NCI-H1417 treated with DMSO at 0.1 percent for 48 hours (cell line): ENCODE results near the gene ASCL5.
A peak's percentile ranks its signal among the peaks of the same experiment; 100 is the strongest.

Experiments
- DNase-seq: peaks from one replicate; lab custom pipeline; 2025; lab: John Stamatoyannopoulos, UW

ASCL5 gene

DNA sequence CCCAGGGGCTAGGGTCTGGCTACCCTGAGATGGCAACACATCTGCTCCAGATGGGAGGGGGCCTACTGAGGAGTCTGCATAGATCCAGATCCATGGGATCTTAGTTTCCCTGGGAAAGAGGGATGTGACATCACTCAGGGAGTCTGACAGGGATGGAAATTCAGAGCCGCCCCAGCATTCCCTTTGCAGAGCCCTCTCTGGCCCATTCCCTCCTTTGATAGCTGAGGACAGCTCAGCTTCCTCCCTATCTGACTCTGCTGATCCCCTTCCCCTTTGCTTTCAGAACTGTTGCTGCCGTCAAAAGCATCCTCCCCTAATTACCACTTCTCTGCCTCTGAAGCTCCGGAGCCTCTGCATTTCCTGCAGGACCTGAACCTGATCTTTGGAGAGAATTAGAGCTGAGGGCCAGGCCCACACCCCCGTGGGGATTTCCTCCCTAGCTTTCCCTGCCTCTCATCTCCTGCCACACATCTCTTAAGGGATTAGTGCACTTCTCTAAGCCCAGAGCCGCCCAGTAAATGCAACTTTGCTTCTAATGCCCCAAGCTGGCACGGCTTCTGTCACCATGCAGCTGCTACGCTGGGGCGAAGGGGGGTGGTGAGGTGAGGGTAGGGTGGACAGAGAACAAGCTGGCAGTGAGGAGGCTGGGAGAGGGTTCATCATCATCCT lies 9.5 kb upstream of the ASCL5 start:
- DNase-seq, result no peak

DNA sequence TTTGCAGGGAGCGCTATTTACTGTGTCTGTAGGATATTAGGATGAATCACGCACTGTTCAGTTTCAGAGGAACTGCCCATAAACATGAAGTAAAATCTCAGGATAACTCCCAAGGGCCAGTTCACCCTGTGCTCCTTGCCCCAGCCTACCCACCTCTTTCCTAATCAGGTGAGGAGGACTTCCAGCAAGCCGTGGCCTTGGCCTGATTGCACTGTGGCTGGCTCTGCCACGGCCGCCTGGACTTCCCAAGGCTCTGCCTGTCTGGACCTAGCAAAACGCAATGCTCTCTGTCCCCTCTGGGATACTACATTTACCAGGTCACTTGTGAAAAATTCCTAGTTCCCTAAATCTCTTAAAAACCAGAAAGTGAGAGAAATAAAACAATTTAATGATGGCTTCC lies 7.4 kb upstream of the ASCL5 start:
- DNase-seq, result no peak

DNA sequence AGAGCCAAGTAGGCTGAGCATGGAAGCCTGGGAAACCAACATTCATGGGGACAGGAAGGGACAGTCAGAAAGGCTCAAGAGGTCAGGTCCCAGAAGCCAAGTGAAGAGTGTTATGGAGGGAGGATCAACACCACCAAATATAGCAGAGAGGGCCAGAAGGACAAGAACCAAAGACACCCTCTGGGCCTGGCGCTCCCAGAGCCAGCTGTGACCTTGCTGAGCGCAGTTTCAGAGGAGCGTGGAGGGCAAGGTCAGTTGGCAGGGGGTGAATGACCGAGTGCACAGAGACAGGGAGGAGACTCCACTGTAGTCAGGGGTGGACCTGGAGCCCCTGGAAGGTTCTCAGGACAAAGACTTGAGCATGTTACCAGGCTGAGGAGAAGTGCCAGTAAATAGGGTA lies 4.4 kb upstream of the ASCL5 start:
- no peak for DNase-seq

DNA sequence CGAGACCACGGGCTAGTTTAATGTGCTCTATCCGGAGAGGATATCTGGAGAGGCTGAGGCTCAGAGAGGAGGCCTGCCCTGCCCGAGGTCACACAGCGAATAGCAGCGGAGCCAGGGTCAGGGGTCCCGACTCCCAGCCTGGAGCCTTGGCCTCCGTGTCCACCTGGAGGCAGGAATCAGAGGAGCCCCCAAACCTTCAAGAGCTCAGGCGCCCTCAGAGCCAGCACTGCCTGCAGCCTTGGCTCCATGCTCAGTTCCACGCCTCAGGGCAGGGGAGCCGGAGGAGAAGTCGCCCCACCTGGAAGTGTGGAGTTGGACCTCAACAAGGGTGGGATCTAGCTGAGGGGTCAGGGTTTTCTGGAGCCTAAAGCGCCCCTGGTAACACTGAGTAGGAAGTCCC lies 2.0 kb upstream of the ASCL5 start:
- DNase-seq, result no peak

DNA sequence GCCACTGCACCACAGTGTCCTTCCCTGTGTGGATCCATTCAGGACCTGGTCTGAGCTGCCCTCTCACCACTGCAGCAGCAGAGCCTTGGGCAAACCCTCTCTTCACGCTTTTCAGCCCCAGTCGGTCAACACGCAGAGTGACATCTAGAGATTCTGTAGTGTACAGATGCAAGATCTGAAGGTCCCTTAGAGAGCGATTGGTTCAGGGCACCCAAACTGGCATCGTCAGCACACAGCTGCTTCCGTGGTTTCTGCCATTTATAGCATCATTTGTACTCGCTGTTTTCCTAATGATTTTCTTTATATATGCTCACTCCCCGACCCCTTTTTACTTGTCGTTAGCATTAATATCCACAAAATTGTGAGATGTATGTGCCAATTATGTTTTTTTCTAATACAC lies 1.5 kb upstream of the ASCL5 start:
- DNase-seq, result no peak

DNA sequence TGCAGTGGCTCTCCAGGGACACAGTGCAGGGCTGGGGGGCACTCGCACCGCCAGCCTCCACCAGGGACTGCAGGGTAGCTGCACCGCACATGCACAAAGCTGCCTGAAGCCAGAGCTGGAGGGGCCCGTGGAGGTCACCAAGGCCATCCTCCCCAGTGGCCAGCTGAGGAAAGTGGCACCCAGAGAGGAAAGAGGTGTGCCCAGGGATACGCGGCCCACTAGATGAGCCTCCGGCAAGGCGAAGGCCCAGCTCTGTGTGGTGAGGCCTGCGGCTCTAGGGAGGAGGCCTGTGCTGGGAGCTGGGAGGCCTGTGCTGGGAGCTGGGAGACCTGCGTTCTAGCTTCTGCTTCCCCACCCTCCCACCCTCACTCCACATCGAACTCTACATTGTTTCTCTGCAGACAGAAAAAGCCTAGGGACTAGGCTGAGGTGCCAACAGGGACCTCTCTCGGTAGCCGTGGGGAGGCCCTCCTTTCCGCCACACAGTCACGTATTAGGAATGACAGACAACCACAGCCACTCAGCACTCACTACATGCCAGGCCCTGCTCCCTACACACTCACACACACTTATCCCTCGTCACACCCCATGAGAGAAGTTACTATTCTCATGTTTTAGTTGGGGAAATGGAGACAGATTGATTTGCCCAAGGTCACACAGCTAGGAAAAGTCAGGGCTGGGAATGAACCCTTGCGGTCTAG lies 921 bp upstream of the ASCL5 start:
- no peak for DNase-seq

DNA sequence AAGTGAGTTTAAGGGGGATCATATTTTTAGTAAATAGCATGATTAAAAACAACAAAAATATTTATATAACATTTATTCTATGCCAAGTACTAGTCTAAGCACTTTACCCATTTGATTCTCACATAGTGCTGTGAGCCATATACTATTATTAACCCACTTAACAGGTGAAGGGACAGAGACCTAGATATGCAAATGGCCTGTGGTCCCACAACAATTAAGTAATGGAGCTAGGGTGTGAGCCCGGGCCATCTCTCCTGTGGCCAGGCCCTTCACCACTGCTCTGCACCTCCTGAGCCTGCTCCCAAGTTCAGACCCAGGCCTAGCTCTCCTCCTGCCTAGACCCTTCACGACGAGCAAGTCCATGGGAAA lies 537 bp downstream of the ASCL5 start:
- DNase-seq, result no peak

DNA sequence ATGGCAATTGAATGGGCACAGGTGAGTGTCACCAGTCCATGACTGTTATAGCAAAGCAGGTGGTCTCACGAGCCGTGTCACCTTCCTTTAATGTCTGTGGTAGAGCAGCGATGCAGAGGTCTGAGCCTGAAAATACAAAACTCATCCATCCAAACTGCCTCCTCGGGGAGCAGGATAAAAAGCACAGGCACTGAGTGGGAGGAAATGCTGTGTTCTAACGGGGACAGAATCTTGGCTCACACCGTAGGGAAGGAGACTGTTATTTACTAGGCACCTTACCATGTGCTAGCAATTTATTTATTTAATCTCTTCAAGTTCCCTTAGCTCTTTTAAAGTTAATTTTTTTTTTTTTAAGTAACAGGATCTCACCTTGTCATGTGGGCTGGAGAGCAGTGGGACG lies 1.2 kb downstream of the ASCL5 start:
- no peak for DNase-seq

DNA sequence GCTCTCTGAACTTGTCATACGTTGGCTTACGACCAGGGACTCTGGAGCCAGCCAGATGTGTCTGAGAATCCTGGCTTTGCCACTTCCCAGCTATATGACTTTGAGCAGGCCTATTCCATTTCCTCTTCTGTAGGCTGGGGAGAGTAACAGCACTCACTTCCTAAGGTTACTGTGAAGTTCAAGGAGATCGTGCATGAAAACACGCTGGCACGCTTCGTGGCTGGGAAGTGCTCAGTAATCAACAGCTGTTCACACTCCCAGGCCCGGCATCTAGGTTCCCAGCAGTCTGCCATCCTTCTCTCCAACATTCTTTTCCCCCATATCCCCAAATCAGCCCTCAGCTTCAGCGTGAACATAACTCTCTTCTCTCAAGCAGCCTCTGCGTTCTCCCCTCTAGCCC lies 2.0 kb downstream of the ASCL5 start:
- DNase-seq, result no peak

DNA sequence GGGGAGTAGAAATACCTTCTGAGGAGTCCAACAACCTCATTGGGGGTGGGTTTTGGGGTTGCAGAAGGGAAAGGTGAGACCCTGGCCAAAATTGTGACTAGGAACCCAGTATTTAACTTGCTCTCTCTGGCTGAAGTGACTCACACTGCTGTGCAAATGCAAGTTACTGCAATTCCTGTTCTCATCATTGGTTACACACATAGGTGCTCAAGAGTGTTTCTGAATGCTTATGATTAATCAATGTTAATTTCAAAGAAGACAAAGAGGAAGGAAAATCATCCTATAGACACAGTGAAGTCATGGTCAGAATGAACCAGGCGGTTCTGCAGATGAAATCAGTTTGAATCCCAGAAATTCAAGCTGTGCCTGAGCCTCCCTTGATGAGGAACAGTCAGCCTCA lies 3.1 kb downstream of the ASCL5 start:
- no peak for DNase-seq

DNA sequence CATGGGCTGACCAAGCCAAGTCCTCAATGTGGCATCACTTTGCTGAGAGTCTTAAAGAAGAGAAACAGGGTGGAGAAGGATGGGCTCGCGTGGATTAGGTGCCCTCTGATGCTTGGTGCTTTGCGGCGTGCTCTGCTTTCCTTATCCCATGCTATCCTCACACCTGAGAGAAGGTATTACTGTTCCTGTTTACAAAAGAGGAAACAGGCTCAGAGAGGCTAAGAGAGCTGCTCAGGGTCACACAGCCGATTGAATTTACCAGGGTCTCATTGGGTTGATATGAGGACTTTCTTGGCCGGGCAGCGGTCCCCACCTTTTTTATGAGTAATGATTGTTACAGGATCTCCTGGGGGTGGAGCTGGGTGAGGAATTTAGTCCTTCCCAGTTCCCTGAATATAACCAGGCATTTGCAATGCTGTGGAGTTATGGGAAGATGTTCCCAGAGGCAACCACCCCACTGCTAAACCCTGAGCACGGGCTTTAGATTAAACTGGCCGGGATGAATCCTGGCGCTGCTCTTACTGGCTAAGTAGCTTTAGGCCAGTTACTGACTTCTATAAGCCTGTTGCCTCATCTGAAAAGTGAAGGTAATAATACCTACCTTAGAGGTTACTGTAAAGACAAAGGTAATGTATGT lies 4.5 kb downstream of the ASCL5 start:
- DNase-seq, result no peak

DNA sequence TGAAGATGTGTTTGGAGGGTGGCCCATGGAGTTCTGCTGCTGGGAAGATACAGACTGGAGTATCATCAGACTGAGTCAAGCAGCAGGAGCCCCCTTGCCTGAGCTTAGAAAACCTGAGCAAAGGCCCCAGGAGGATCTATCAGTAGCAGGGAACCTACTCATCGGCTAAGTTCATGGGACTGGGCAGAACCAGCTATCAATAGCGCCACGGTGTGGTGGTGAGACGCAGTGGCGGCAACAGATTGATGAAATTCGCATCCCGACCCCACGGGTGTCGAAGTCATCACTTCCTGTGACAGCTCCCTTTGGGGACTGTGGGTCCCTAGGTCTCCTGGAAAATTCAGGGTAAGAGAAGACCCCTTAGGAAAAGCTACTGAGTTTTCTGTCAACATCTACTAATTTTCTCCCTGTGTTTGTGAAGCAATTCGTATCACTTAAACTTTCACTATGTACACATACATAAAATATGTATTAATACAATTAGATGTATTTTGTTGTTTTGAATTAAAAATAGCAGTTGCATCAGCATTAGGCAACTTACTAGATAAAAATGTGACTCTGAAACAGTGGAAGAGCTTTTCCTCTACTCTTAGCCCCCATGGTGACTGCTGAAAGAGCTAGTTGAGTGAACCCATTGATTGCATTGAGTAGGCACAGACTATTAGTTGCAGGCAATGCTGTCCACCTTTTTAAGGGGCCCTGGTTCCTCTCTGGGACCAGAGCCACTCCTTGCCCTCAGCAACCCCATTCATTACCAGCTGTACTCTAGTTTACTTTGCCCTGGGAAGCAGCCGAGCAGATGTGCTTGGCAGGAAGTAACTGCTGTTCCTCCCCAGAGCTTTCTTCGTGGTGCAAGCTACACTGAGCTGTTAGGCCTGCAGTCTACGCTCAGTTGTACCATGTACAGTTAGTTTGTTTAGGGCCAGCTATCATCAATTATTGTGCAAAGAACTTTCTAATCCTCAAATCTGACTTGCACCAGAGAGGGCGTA lies 7.5 kb downstream of the ASCL5 start:
- DNase-seq, result no peak

DNA sequence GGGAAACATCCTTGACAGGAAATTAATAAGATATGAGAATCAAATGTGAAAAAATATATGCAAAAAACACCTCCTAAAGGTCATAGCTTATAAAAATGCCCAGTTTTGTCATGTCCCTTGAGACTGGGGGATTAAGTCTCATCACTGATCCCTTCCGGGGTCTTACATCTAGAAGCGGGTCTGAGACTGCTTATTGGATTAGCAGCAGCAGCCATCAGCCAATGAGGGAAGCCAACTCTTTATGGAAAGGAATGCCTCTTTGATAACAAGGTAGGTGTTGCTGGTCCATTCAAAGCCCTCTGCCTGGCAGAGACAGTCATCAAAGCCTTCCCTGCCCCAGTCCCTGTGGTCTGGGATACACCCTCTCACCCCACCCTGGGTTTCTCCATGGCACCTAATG lies 10.9 kb downstream of the ASCL5 start:
- DNase-seq, result no peak

DNA sequence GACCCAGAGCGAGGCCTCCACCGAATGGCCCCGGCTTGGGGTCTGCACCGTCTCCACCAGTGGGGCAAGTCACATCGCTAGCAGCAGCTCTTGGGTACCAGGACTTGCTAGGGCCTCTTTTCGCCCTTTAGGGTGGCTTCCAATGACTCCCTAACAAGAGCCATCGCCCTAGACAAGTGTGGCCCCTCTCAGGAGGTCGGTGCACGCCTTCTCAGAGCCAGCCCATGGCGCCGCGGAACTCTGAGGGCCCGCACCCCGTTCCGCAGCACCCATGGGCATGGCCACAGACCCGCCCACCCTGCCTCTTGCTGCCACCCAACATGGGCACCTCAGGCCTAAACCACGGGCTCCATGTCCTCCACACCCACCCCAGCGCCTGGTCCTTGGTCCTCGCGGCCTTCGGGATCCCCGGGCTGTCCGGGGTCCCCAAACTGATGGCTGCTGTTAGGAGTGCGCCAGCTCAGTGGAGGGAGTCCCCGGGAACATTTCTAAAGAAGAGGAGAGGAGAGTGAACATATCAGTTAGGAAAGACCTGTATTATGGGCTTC lies 11.5 kb downstream of the ASCL5 start:
- no peak for DNase-seq

DNA sequence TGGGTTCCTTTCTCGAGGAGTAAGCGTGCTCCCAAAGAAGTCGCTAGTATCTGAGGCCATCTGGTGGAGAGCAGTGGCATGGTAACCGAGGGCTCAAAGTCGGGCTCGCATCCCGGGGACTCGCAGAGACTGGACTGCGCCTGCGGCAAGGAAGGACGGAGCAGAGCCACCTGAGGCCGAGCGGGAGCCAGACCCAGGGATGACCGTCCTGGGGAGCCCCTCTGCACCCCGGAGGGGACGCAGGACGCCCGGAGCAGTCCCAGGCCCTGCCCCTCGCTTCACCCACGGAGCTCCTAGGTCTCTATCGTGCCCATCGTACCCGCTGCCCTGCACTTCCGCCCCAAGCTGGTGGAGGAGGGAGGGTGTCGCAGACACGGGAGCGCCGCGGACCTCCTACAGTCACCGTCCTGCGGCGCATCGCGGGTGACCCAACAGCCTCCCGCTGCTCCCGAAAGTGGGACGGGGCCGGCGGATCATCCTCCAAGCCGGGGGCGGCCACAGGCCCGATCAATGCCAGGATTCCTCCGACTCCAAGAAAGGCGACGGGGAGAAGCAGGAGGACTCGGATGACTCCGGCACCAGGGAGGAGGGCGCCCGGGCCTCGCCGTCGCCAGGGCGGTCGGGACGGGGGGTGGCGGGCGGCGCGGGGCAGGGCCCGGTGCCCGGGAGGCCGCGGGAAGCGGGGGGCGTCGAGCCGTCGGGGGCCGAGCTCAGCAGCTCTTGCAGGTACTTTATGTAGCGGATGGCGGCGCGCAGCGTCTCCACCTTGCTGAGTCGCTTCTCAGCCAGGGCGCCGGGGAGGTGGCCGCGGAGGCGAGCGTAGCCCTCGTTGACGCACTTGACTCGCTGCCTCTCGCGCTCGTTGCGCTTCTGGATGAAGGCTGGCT lies 12.5 kb downstream of the ASCL5 start:
- peak; percentile 76 for DNase-seq

DNA sequence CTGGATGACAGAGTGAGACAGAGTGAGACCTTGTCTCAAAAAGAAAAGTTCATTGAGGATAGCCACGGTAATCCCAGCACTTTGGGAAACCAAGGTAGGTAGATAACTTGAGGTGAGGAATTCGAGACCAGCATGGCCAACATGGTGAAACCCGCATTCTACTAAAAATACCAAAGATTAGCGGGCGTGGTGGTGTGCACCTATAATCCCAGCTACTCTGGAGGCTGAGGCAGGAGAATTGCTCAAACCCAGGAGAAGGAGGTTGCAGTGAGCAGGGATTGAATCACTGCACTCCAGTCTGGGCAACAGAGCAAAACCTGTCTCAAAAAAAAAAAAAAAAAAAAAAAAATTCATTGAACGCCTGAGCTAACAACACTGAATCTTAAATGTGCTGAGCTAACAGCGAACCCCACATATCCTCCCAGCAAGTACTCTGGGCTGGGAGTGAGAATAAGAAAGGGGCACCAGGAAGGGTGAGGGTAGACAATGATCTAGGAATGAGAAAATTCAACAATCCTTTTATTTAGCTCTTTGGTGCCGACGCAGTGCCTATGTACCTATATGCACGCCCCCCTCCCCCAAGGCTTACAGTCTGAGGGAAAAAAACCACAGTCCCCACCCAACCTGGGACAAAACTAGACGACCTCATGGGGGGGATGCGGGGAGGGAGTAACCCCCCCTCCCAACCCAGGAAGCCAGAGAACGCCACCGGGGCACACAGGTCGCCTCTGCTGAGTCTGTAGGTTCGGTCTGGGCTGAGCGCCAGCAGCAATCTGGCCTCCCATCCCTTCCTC lies 13.3 kb downstream of the ASCL5 start:
- no peak for DNase-seq

DNA sequence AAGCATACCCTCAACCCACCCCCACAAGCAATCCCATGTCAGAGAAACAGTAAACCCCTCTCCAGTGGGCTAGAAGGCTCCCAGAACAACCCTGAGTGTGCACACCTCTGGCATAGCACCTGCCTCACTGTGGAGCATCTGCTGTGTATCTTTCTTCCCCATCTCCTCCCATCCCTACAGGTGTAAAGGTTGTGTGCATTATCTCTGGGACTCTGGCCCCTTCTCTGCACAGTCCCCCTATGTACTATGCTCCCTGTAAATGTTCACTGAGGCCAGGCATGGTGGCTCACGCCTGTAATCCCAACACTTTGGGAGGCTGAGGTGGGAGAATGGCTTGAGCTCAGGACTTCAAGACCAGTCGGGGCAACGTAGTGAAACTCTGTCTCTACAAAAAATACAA lies 14.1 kb downstream of the ASCL5 start:
- DNase-seq, result no peak

DNA sequence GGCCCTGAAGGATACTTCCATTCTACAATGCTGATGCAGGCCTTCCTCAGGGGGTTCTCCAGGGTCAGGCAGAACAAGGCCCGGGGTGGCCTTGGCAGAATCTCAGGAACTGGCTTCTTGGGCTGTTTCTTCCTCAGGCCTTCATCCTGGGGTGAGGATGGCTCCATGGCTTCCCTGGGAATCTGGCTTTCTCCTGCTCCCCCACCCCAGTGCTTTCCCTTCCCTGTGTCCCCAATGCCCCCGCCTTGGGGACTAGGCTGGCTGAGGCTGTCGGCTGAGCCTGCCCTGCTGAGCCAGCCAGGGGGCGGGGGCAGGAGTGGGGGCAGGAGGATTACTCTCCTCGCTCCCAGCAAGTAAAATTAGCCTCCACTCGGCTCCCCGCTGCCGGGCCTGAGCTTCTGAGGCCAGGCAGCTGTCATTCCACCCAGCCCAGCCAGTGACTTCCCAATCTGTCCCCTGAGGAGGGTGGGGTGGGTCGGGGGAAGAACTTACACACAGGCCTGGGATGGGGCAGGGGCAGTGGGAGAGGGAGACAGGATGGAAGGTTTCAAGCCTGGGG lies 14.7 kb downstream of the ASCL5 start, which contains the start of gene CACNA1S:
CACNA1S (minus strand) TSS at position 254 of the 559 bp plus-strand sequence; CDS start at position 167, 87 bp downstream.
- no peak for DNase-seq

DNA sequence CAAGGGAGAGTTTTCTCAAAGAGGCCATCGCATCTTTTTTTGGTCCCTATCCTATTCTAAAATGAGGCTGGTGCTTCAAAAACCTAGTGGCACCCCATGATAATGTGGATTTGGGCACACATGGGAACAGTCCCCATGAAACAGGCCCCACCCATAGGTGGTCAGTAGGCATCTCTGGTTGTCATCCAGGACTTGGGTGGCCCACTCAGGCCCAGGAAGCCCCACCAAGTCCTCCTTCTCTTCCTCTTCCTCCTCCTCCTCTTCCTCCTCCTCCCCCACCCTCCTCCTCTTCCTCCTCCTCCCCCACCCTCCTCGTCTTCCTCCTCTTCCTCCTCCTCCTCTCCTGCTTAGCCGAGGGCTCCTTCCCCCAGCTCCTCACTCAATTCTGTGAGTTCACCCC lies 15.3 kb downstream of the ASCL5 start:
- no peak for DNase-seq

DNA sequence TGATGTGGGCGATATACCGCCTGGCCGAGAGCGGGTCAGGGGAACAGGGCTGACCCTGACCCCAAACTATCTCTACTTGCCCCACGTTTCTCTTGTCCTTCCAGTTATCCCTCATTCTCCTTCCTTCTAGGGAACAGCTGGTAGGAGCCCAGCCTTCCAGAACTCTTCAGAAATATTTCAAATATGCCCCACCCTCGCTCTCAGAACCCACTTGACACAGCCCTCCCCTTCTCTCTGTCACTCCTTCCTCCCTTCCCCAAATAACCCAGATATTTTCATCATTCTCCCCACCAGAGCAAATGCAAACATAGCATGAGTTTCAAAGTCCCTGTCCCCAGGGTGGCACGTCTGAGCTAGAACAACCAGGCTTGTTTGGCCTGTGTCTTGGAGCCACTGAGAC lies 15.8 kb downstream of the ASCL5 start:
- no peak for DNase-seq
